BLaER1 treated with 17β-estradiol and CSF1 and Interleukin-3, amounts not matched to agents 10 nM and 100 nM (cell line): ENCODE data around the gene KCNJ5.

Source experiments
- H3K27ac ChIP-seq, 11 experiments: shearing (Covaris generic); formaldehyde crosslinking; 2 replicates each; pipeline ENCODE4 v1.8.1; 2022
- H3K27me3 ChIP-seq, 11 experiments: shearing (Covaris generic); formaldehyde crosslinking; 2 replicates each; pipeline ENCODE4 v1.8.1; 2022
- H3K36me3 ChIP-seq, 11 experiments: shearing (Covaris generic); formaldehyde crosslinking; 2 replicates each; pipeline ENCODE4 v1.8.1; 2022
- H3K4me1 ChIP-seq, 10 experiments: shearing (Covaris generic); formaldehyde crosslinking; 2 replicates each; pipeline ENCODE4 v1.8.1; 2022
- H3K4me2 ChIP-seq, 11 experiments: shearing (Covaris generic); formaldehyde crosslinking; 2 replicates each; pipeline ENCODE4 v1.8.1; 2022
- H3K4me3 ChIP-seq, 10 experiments: shearing (Covaris generic); formaldehyde crosslinking; 2 replicates each; pipeline ENCODE4 v1.8.1; 2022
- H3K9ac ChIP-seq, 11 experiments: shearing (Covaris generic); formaldehyde crosslinking; 2 replicates each; pipeline ENCODE4 v1.8.1; 2022
- H3K9me3 ChIP-seq, 11 experiments: shearing (Covaris generic); formaldehyde crosslinking; replicated peaks in 1 of 11; 2 replicates each; pipeline ENCODE4 v1.8.1; 2022
- H4K20me1 ChIP-seq, 11 experiments: shearing (Covaris generic); formaldehyde crosslinking; 2 replicates each; pipeline ENCODE4 v1.8.1; 2022
- Cebpa-rat ChIP-seq, 11 experiments: shearing (Covaris generic); IDR thresholded peaks; 2 replicates each; pipeline ENCODE4 v1.8.1; 2022

The KCNJ5 gene

GRCh38 chr11:128897826-128898225, 6.7 kb downstream of the KCNJ5 start:
- Histone ChIP-seq H3K4me2 (peak overlapping the region in 4 of 11 experiments; percentile 26 to 44 (median 33); a peak in 4 of 22 replicates), H3K4me1 (peaks cover 16 to 38% (median 30%) of the 10 kb centered on the region in 10 experiments), H4K20me1 (peaks cover 0 to 8% (median 0%) of the 10 kb centered on the region in 11 experiments; a peak in 2 of 22 replicates), H3K4me3 (no peak overlapping the region), H3K27ac (no peak overlapping the region), H3K36me3 (peaks cover 0 to 11% (median 0%) of the 10 kb centered on the region in 11 experiments; a peak in 1 of 22 replicates), H3K9ac (no peak overlapping the region), H3K9me3 (no peaks in the 10 kb centered on the region), H3K27me3 (peaks cover 3 to 19% (median 5%) of the 10 kb centered on the region in 11 experiments; a peak in 17 of 22 replicates)
- TF ChIP-seq Cebpa-rat (IDR thresholded peaks at IDR 0.05) = no peak

- no peak for TF ChIP-seq Cebpa-rat (IDR thresholded peaks at IDR 0.05)
- no peaks in the 10 kb centered on the region for H3K9me3 ChIP-seq
- H3K9ac ChIP-seq = no peak overlapping the region
- H4K20me1 ChIP-seq = peaks cover 0 to 6% (median 0%) of the 10 kb centered on the region in 11 experiments; a peak in 2 of 22 replicates
- peak overlapping the region in 5 of 11 experiments; percentile 1 to 44 (median 31); a peak in 5 of 22 replicates for H3K4me2 ChIP-seq
- H3K27me3 ChIP-seq = peaks cover 0 to 14% (median 0%) of the 10 kb centered on the region in 11 experiments; a peak in 8 of 22 replicates
- H3K4me3 ChIP-seq = no peak overlapping the region
- H3K36me3 ChIP-seq = peaks cover 0 to 11% (median 0%) of the 10 kb centered on the region in 11 experiments; a peak in 1 of 22 replicates
- peaks cover 17 to 38% (median 31%) of the 10 kb centered on the region in 10 experiments for H3K4me1 ChIP-seq
- no peak overlapping the region for H3K27ac ChIP-seq
Measured at GRCh38 chr11:128898580-128899344, 7.6 kb downstream of the KCNJ5 start.

GRCh38 chr11:128900468-128900867, 9.3 kb downstream of the KCNJ5 start:
- Histone ChIP-seq H3K9me3 (no peaks in the 10 kb centered on the region), H3K4me2 (no peak overlapping the region), H3K4me1 (peaks cover 21 to 45% (median 33%) of the 10 kb centered on the region in 10 experiments), H3K9ac (no peak overlapping the region), H4K20me1 (peaks cover 0 to 6% (median 0%) of the 10 kb centered on the region in 11 experiments; a peak in 2 of 22 replicates), H3K27me3 (peaks cover 0 to 4% (median 0%) of the 10 kb centered on the region in 11 experiments; a peak in 3 of 22 replicates), H3K36me3 (peaks cover 0 to 11% (median 0%) of the 10 kb centered on the region in 11 experiments; a peak in 1 of 22 replicates), H3K4me3 (no peak overlapping the region), H3K27ac (no peak overlapping the region)
- no peak for TF ChIP-seq Cebpa-rat (IDR thresholded peaks at IDR 0.05)

GRCh38 chr11:128901653-128902514, 10.7 kb downstream of the KCNJ5 start:
- Histone ChIP-seq H3K9me3 (no peaks in the 10 kb centered on the region), H3K4me3 (no peak overlapping the region), H4K20me1 (peaks cover 0 to 6% (median 0%) of the 10 kb centered on the region in 11 experiments; a peak in 1 of 22 replicates), H3K4me2 (peak overlapping the region in 9 of 11 experiments; percentile 2 to 97 (median 30); a peak in 11 of 22 replicates), H3K27ac (no peak overlapping the region; a peak in 1 of 22 replicates), H3K36me3 (peaks cover 0 to 11% (median 0%) of the 10 kb centered on the region in 11 experiments; a peak in 1 of 22 replicates), H3K4me1 (peaks cover 31 to 53% (median 44%) of the 10 kb centered on the region in 10 experiments), H3K9ac (no peak overlapping the region), H3K27me3 (peaks cover 0 to 4% (median 0%) of the 10 kb centered on the region in 11 experiments; a peak in 3 of 22 replicates)
- no peak for TF ChIP-seq Cebpa-rat (IDR thresholded peaks at IDR 0.05)

- H3K4me3 ChIP-seq = no peak overlapping the region
- TF ChIP-seq Cebpa-rat (IDR thresholded peaks at IDR 0.05) = no peak
- H3K36me3 ChIP-seq = peaks cover 0 to 11% (median 0%) of the 10 kb centered on the region in 11 experiments; a peak in 1 of 22 replicates
- H3K4me1 ChIP-seq = peaks cover 38 to 59% (median 51%) of the 10 kb centered on the region in 10 experiments
- H3K27me3 ChIP-seq = peaks cover 0 to 4% (median 0%) of the 10 kb centered on the region in 11 experiments; a peak in 3 of 22 replicates
- no peak overlapping the region for H3K9ac ChIP-seq
- H3K9me3 ChIP-seq = no peaks in the 10 kb centered on the region
- peak overlapping the region in 9 of 11 experiments; percentile 23 to 97 (median 86); a peak in 11 of 22 replicates for H3K4me2 ChIP-seq
- H4K20me1 ChIP-seq = peaks cover 0 to 6% (median 0%) of the 10 kb centered on the region in 11 experiments; a peak in 1 of 22 replicates
- H3K27ac ChIP-seq = no peak overlapping the region; a peak in 1 of 22 replicates
Measured at GRCh38 chr11:128902515-128903066, 11.4 kb downstream of the KCNJ5 start.

GRCh38 chr11:128903248-128904061, 12.3 kb downstream of the KCNJ5 start:
- H3K4me1 ChIP-seq = peaks cover 47 to 62% (median 57%) of the 10 kb centered on the region in 10 experiments
- H3K4me3 ChIP-seq = peak overlapping the region in 7 of 10 experiments; percentile 8 to 69 (median 45); a peak in 5 of 20 replicates
- TF ChIP-seq Cebpa-rat (IDR thresholded peaks at IDR 0.05) = no peak
- peaks cover 0 to 4% (median 0%) of the 10 kb centered on the region in 11 experiments; a peak in 3 of 22 replicates for H3K27me3 ChIP-seq
- peak overlapping the region in 7 of 11 experiments; percentile 38 to 90 (median 67); a peak in 8 of 22 replicates for H3K27ac ChIP-seq
- peak overlapping the region; percentile 86 to 97 (median 92) for H3K4me2 ChIP-seq
- peak overlapping the region in 10 of 11 experiments; percentile 15 to 77 (median 40); a peak in 12 of 22 replicates for H3K9ac ChIP-seq
- H4K20me1 ChIP-seq = peaks cover 0 to 6% (median 0%) of the 10 kb centered on the region in 11 experiments; a peak in 1 of 22 replicates
- no peaks in the 10 kb centered on the region for H3K9me3 ChIP-seq
- peaks cover 0 to 11% (median 0%) of the 10 kb centered on the region in 11 experiments; a peak in 1 of 22 replicates for H3K36me3 ChIP-seq

GRCh38 chr11:128904303-128904655, 13.1 kb downstream of the KCNJ5 start:
- peak overlapping the region; percentile 15 to 77 (median 65); a peak in 15 of 22 replicates for H3K9ac ChIP-seq
- no peaks in the 10 kb centered on the region for H3K9me3 ChIP-seq
- peak overlapping the region in 9 of 11 experiments; percentile 30 to 90 (median 67); a peak in 12 of 22 replicates for H3K27ac ChIP-seq
- H3K27me3 ChIP-seq = peaks cover 0 to 4% (median 0%) of the 10 kb centered on the region in 11 experiments; a peak in 3 of 22 replicates
- H3K36me3 ChIP-seq = peaks cover 0 to 11% (median 0%) of the 10 kb centered on the region in 11 experiments; a peak in 1 of 22 replicates
- H3K4me2 ChIP-seq = peak overlapping the region; percentile 86 to 97 (median 92)
- peaks cover 55 to 70% (median 63%) of the 10 kb centered on the region in 10 experiments for H3K4me1 ChIP-seq
- peaks cover 0 to 6% (median 0%) of the 10 kb centered on the region in 11 experiments; a peak in 1 of 22 replicates for H4K20me1 ChIP-seq
- peak overlapping the region in 7 of 10 experiments; percentile 8 to 69 (median 52); a peak in 9 of 20 replicates for H3K4me3 ChIP-seq
- no peak for TF ChIP-seq Cebpa-rat (IDR thresholded peaks at IDR 0.05)
